H9 (cell line): ENCODE measurements around the gene NT5DC1. TPM values are rescaled to one million over a fixed set of nuclear protein-coding genes. Genes with fewer than 3 reads are reported as not detected.

Source experiments
- DNase-seq: peaks from one replicate; pipeline ENCODE4 v3.0.0-alpha.2; 2017
- H2AFZ ChIP-seq: one replicate; pipeline ENCODE4 v1.6.1; 2013; ENCODE audit warnings: mild to moderate bottlenecking, low read length, control low read depth, moderate library complexity
- H2AK5ac ChIP-seq: 2 replicates; pipeline ENCODE4 v1.6.1; 2013; ENCODE audit warnings: low read length, control low read depth, mixed read lengths; ENCODE audit not compliant: insufficient read length
- H2BK120ac ChIP-seq: one replicate; pipeline ENCODE4 v1.6.1; 2013; ENCODE audit warnings: low read depth, mild to moderate bottlenecking, low read length, control low read depth, inconsistent platforms; ENCODE audit not compliant: poor library complexity, severe bottlenecking
- H2BK12ac ChIP-seq: 2 replicates; pipeline ENCODE4 v1.6.1; 2013; ENCODE audit warnings: low read length, control low read depth, mixed read lengths, low read depth; ENCODE audit not compliant: insufficient read length
- H2BK15ac ChIP-seq: 2 replicates; pipeline ENCODE4 v1.6.1; 2013; ENCODE audit warnings: low read depth, low read length, control low read depth
- H2BK20ac ChIP-seq: one replicate; pipeline ENCODE4 v1.6.1; 2013; ENCODE audit warnings: low read depth, mild to moderate bottlenecking, low read length, control low read depth, inconsistent platforms; ENCODE audit not compliant: poor library complexity, severe bottlenecking
- H2BK5ac ChIP-seq: 2 replicates; pipeline ENCODE4 v1.6.1; 2013; ENCODE audit warnings: low read length, control low read depth, mixed read lengths; ENCODE audit not compliant: insufficient read length
- H3K14ac ChIP-seq: 2 replicates; pipeline ENCODE4 v1.6.1; 2013; ENCODE audit warnings: low read length, control low read depth; ENCODE audit not compliant: insufficient read depth
- H3K18ac ChIP-seq: 2 replicates; pipeline ENCODE4 v1.6.1; 2013; ENCODE audit warnings: low read depth, mild to moderate bottlenecking, mixed read lengths, low read length, control low read depth; ENCODE audit not compliant: insufficient read length
- H3K23ac ChIP-seq: 2 replicates; pipeline ENCODE4 v1.6.1; 2013; ENCODE audit warnings: low read length, control low read depth, mixed read lengths, low read depth; ENCODE audit not compliant: insufficient read length
- H3K23me2 ChIP-seq: 2 replicates; pipeline ENCODE4 v1.6.1; 2013; ENCODE audit warnings: low read depth, mild to moderate bottlenecking, mixed read lengths, low read length, control low read depth; ENCODE audit not compliant: insufficient read length, poor library complexity, severe bottlenecking
- H3K27ac ChIP-seq: 2 replicates; pipeline ENCODE4 v1.5.1; 2013; ENCODE audit warnings: low read length, control low read depth, mixed read lengths, low read depth; ENCODE audit not compliant: insufficient read length
- H3K27me3 ChIP-seq: 2 replicates; pipeline ENCODE4 v1.6.1; 2013; ENCODE audit warnings: low read length, control low read depth, inconsistent platforms; ENCODE audit not compliant: insufficient read depth
- H3K4ac ChIP-seq: 2 replicates; pipeline ENCODE4 v1.6.1; 2013; ENCODE audit warnings: low read depth, mild to moderate bottlenecking, control low read depth, inconsistent platforms, low read length, moderate library complexity
- H3K4me1 ChIP-seq: 2 replicates; pipeline ENCODE4 v1.6.1; 2013; ENCODE audit warnings: low read length, control low read depth, inconsistent platforms; ENCODE audit not compliant: insufficient read depth
- H3K4me2 ChIP-seq: 2 replicates; pipeline ENCODE4 v1.6.1; 2013; ENCODE audit warnings: low read length, control low read depth, mixed read lengths; ENCODE audit not compliant: insufficient read length, insufficient read depth
- H3K56ac ChIP-seq: 2 replicates; pipeline ENCODE4 v1.6.1; 2013; ENCODE audit warnings: low read depth, mild to moderate bottlenecking, mixed read lengths, low read length, control low read depth; ENCODE audit not compliant: insufficient read length
- H3K79me1 ChIP-seq: 2 replicates; pipeline ENCODE4 v1.6.1; 2013; ENCODE audit warnings: low read depth, mild to moderate bottlenecking, moderate library complexity, low read length, control low read depth, inconsistent platforms; ENCODE audit not compliant: insufficient read depth, poor library complexity, severe bottlenecking
- H3K79me2 ChIP-seq: 2 replicates; pipeline ENCODE4 v1.6.1; 2013; ENCODE audit warnings: low read length, control low read depth, inconsistent platforms; ENCODE audit not compliant: insufficient read depth
- H3K9ac ChIP-seq: 2 replicates; pipeline ENCODE4 v1.6.1; 2013; ENCODE audit warnings: low read length, control low read depth, mixed read lengths; ENCODE audit not compliant: insufficient read length; ENCODE audit errors: extremely low read depth
- H3K9me3 ChIP-seq: one replicate; pipeline ENCODE4 v1.6.1; 2013; ENCODE audit warnings: low read depth, low read length, inconsistent platforms; ENCODE audit not compliant: control insufficient read depth
- H3T11ph ChIP-seq: one replicate; pipeline ENCODE4 v1.6.1; 2013; ENCODE audit warnings: mild to moderate bottlenecking, low read length, control low read depth, inconsistent platforms
- H4K20me1 ChIP-seq: one replicate; pipeline ENCODE4 v1.6.1; 2013; ENCODE audit not compliant: control insufficient read depth, insufficient read length, insufficient read depth
- H4K5ac ChIP-seq: 2 replicates; pipeline ENCODE4 v1.6.1; 2013; ENCODE audit warnings: low read depth, mild to moderate bottlenecking, mixed read lengths, low read length, control low read depth; ENCODE audit not compliant: insufficient read length
- H4K8ac ChIP-seq: replicated peaks from 2 replicates; pipeline ENCODE4 v1.6.1; 2013; ENCODE audit warnings: low read length, control low read depth, mixed read lengths, low read depth; ENCODE audit not compliant: insufficient read length
- H4K91ac ChIP-seq: 2 replicates; pipeline ENCODE4 v1.6.1; 2013; ENCODE audit warnings: low read depth, mild to moderate bottlenecking, moderate library complexity, mixed read lengths, low read length, control low read depth; ENCODE audit not compliant: insufficient read length
- H3K27ac Mint-ChIP-seq, 3 experiments: 2 replicates in 2 of 3; 3 replicates in 1 of 3; pipeline ENCODE4 v1.8.0; 2020 to 2021; ENCODE audit warnings: mixed read lengths in 3 of 3, mild to moderate bottlenecking in 1 of 3, moderate library complexity in 1 of 3
- H3K27me3 Mint-ChIP-seq: 2 replicates; pipeline ENCODE4 v1.8.0; 2021; ENCODE audit warnings: low read depth, mild to moderate bottlenecking, moderate library complexity, mixed read lengths
- H3K36me3 Mint-ChIP-seq, 3 experiments: 2 replicates in 2 of 3; 3 replicates in 1 of 3; pipeline ENCODE4 v1.8.0; 2020 to 2021; ENCODE audit warnings: low read depth in 3 of 3, mixed read lengths in 3 of 3; ENCODE audit not compliant: insufficient read depth in 1 of 3
- H3K4me1 Mint-ChIP-seq, 2 experiments: 2 replicates each; pipeline ENCODE4 v1.8.0; 2020; ENCODE audit warnings: mixed read lengths in 2 of 2
- H3K4me3 Mint-ChIP-seq, 2 experiments: 2 replicates in 1 of 2; 3 replicates in 1 of 2; pipeline ENCODE4 v1.8.0; 2020 to 2021; ENCODE audit warnings: mild to moderate bottlenecking in 2 of 2, mixed read lengths in 2 of 2, moderate library complexity in 1 of 2
- H3K9me3 Mint-ChIP-seq, 2 experiments: 2 replicates in 1 of 2; 3 replicates in 1 of 2; pipeline ENCODE4 v1.8.0; 2020; ENCODE audit warnings: mild to moderate bottlenecking in 2 of 2, mixed read lengths in 2 of 2, moderate library complexity in 1 of 2
- WGBS: extraction: QIAGEN DNeasy Blood & Tissue Kit; methylation state at CpG from one replicate; pipeline ENCODE4 v1.1.7; 2013; ENCODE audit warnings: missing lambda C conversion rate, low lambda C conversion rate, mixed read lengths; ENCODE audit not compliant: insufficient read length; ENCODE audit errors: extremely low coverage; 5-methylcytosine and 5-hydroxymethylcytosine counted together
- total RNA-seq: library from RNA; stranded (reverse); gene quantifications from 2 replicates; pipeline ENCODE4 v1.2.1, GENCODE V29; 2021
- TF ChIP-seq, protein P1 (sequence below): fragments of 200-600 bp; sonication (generic); conservative IDR thresholded peaks from 3 replicates; pipeline ENCODE4 v1.8.0; 2021; ENCODE audit warnings: antibody characterized with exemption, mild to moderate bottlenecking

The NT5DC1 gene
- total RNA-seq, 1 experiment from 2014 or later: 64.9 TPM

DNA sequence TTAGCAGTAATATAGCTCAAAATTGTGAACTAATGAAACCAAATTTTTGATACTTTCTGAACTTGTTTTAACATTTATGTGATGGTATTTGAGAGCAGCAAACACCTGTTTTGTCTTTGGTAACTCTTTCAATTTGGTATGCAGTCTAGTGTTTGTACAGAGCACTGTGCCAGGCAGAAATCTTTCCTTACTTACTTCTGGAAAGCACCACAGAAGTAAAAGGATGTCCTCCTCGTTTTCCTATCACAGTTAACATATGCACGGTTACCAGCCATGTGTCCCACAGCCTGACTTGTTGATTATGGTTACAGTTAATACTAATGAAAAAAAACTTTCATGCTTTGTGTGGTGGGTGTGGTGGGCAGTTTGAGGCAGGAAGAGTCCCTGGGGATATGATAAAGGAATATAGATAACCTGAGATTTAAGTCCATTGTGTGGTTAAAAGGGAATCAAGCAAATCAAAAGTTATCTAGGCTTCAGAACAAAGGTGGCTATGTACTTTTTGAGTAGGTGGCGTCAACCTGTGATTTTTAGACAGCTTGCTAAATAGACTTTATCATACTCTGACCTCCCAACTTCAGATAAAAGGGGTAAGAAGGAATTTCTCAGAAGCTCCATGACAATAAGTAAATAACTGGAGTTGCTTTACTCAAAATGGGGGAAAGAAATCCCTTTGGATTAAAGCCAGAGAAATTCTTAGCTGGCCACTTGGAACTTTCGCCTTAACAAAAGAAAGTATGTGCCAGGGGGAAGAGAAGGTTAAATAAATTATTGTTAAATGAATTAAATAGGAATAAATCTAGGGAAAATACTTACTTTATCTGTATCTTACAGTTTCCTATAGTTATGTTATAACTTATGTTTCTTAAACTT lies 45.4 kb downstream of the NT5DC1 start:
- no CpG with 5 or more reads among the region's 4 CpGs for WGBS

More for the DNA sequence above, 45.4 kb downstream of the NT5DC1 start:
- Histone ChIP-seq H2AK5ac (no peak overlapping the region), H4K91ac (no peak overlapping the region), H3K27me3 (no peaks in the 10 kb centered on the region), H4K5ac (no peak overlapping the region), H3K23ac (no peak overlapping the region), H3K9me3 (no peaks in the 10 kb centered on the region), H3K4me1 (no peaks in the 10 kb centered on the region; the same call in 1 of the 2 replicates), H3K9ac (no peak overlapping the region), H3K27ac (no peak overlapping the region), H4K8ac (no peak overlapping the region), H3K56ac (no peak overlapping the region), H2AFZ (no peak overlapping the region), H2BK120ac (no peak overlapping the region), H3K79me1 (no peaks in the 10 kb centered on the region), H3K14ac (no peak overlapping the region), H2BK5ac (no peak overlapping the region), H2BK15ac (no peak overlapping the region), H2BK20ac (no peak overlapping the region), H3K4me2 (no peak overlapping the region), H3K4ac (no peak overlapping the region), H3K23me2 (no peaks in the 10 kb centered on the region), H3K79me2 (no peaks in the 10 kb centered on the region), H3K18ac (no peak overlapping the region), H2BK12ac (no peak overlapping the region), H4K20me1 (no peaks in the 10 kb centered on the region), H3T11ph (no peak overlapping the region)
- H3K9me3 Mint-ChIP-seq: no peaks in the 10 kb centered on the region
- no peak overlapping the region for H3K4me3 Mint-ChIP-seq
- peaks cover 0 to 2% (median 0%) of the 10 kb centered on the region in 3 experiments; a peak in 1 of 7 replicates for H3K36me3 Mint-ChIP-seq
- TF ChIP-seq, protein P1, sequence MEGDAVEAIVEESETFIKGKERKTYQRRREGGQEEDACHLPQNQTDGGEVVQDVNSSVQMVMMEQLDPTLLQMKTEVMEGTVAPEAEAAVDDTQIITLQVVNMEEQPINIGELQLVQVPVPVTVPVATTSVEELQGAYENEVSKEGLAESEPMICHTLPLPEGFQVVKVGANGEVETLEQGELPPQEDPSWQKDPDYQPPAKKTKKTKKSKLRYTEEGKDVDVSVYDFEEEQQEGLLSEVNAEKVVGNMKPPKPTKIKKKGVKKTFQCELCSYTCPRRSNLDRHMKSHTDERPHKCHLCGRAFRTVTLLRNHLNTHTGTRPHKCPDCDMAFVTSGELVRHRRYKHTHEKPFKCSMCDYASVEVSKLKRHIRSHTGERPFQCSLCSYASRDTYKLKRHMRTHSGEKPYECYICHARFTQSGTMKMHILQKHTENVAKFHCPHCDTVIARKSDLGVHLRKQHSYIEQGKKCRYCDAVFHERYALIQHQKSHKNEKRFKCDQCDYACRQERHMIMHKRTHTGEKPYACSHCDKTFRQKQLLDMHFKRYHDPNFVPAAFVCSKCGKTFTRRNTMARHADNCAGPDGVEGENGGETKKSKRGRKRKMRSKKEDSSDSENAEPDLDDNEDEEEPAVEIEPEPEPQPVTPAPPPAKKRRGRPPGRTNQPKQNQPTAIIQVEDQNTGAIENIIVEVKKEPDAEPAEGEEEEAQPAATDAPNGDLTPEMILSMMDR: no peak
- DNase-seq: no peak
- no peaks in the 10 kb centered on the region for H3K27me3 Mint-ChIP-seq
- peaks cover 6% of the 10 kb centered on the region in 2 experiments for H3K4me1 Mint-ChIP-seq
- peak overlapping the region in 1 of 3 experiments; percentile 78; a peak in 3 of 7 replicates for H3K27ac Mint-ChIP-seq
